Measurements from ENCODE around the gene SLC44A5. TPM values are rescaled to one million over a fixed set of nuclear protein-coding genes. Genes with fewer than 3 reads are reported as not detected.
"Not testable (repeated sequence)": the region's sequence is repeated elsewhere in the genome, so short reads cannot be mapped to it uniquely, and the experiment has no call there.

Gene SLC44A5
- total RNA-seq, 1 experiment from 2014 or later: 0.18 TPM

- POLR2A ChIA-PET; DNase-seq (ENCODE audit: low read depth, low spot score); H3K9me3 ChIP-seq (ENCODE audit: control insufficient read depth, insufficient read depth, low read depth, low read length); ATAC-seq; H3K27ac ChIP-seq (ENCODE audit: low read length); BruUV-seq (replicated peaks); intact Hi-C loops (cut with micrococcal nuclease; ENCODE audit: unreplicated experiment); H3K4me3 ChIP-seq (ENCODE audit: low read depth in 2 of 2, low read length in 2 of 2); H3K27me3 ChIP-seq (ENCODE audit: control insufficient read depth, insufficient read depth, low read length); in situ Hi-C loops (cut with HindIII; ENCODE audit: low pct_unique_long_range_greater_than_20kb, low sequenced_read_pairs); CTCF ChIA-PET; H3K36me3 ChIP-seq (ENCODE audit: control insufficient read depth, insufficient read depth, low read length); H3K4me1 ChIP-seq (ENCODE audit: control insufficient read depth, insufficient read depth, low read length): not testable (repeated sequence)
Observed at GRCh38 chr1:75645153-75645552, 34.2 kb upstream of the SLC44A5 start.

- H3K27ac ChIP-seq (ENCODE audit: low read length): no peak overlapping the region
- CTCF ChIA-PET: no interaction called here
- H3K9me3 ChIP-seq (ENCODE audit: control insufficient read depth, insufficient read depth, low read depth, low read length): no peaks in the 10 kb centered on the region
- no peaks in the 10 kb centered on the region for H3K36me3 ChIP-seq (ENCODE audit: control insufficient read depth, insufficient read depth, low read length)
- no peaks in the 10 kb centered on the region for H3K27me3 ChIP-seq (ENCODE audit: control insufficient read depth, insufficient read depth, low read length)
- POLR2A ChIA-PET: no interaction called here
- no peak overlapping the region for H3K4me3 ChIP-seq (ENCODE audit: low read depth in 2 of 2, low read length in 2 of 2)
- BruUV-seq (replicated peaks): no TSS peak
- DNase-seq (ENCODE audit: low read depth, low spot score) (no peak), ATAC-seq (no peak)
- H3K4me1 ChIP-seq (ENCODE audit: control insufficient read depth, insufficient read depth, low read length): no peaks in the 10 kb centered on the region
- intact Hi-C loops (cut with micrococcal nuclease; ENCODE audit: unreplicated experiment) (no loop called here), in situ Hi-C loops (cut with HindIII; ENCODE audit: low pct_unique_long_range_greater_than_20kb, low sequenced_read_pairs) (no loop called here)
- TF ChIP-seq TCF7L2 (IDR thresholded peaks at IDR 0.05; ENCODE audit: low read depth, low read length): no peak
- no peak for TF ChIP-seq SIN3A (IDR thresholded peaks at IDR 0.05; ENCODE audit: borderline replicate concordance, insufficient read depth, low read depth, low read length)
- no peak for TF ChIP-seq CTCF (IDR thresholded peaks at IDR 0.05)
- no peak for TF ChIP-seq POLR2AphosphoS5 (IDR thresholded peaks at IDR 0.05; ENCODE audit: low read depth, low read length)
- no peak for TF ChIP-seq REST (IDR thresholded peaks at IDR 0.05; ENCODE audit: insufficient read depth in 1 of 2, low read depth in 2 of 2, low read length in 1 of 2)
Observed at GRCh38 chr1:75643460-75643859, 32.5 kb upstream of the SLC44A5 start.

- Histone ChIP-seq H3K4me1 (ENCODE audit: control insufficient read depth, insufficient read depth, low read length) (no peaks in the 10 kb centered on the region), H3K4me3 (ENCODE audit: low read depth in 2 of 2, low read length in 2 of 2) (no peak overlapping the region), H3K9me3 (ENCODE audit: control insufficient read depth, insufficient read depth, low read depth, low read length) (no peaks in the 10 kb centered on the region), H3K27me3 (ENCODE audit: control insufficient read depth, insufficient read depth, low read length) (no peaks in the 10 kb centered on the region), H3K27ac (ENCODE audit: low read length) (no peak overlapping the region), H3K36me3 (ENCODE audit: control insufficient read depth, insufficient read depth, low read length) (no peaks in the 10 kb centered on the region)
- in situ Hi-C loops (cut with HindIII; ENCODE audit: low pct_unique_long_range_greater_than_20kb, low sequenced_read_pairs) (no loop called here), intact Hi-C loops (cut with micrococcal nuclease; ENCODE audit: unreplicated experiment) (no loop called here)
- no peak for DNase-seq (ENCODE audit: low read depth, low spot score)
- no TSS peak for BruUV-seq (replicated peaks)
- no peak for TF ChIP-seq CTCF (IDR thresholded peaks at IDR 0.05)
- TF ChIP-seq REST (IDR thresholded peaks at IDR 0.05; ENCODE audit: insufficient read depth in 1 of 2, low read depth in 2 of 2, low read length in 1 of 2): no peak
- TF ChIP-seq POLR2AphosphoS5 (IDR thresholded peaks at IDR 0.05; ENCODE audit: low read depth, low read length): no peak
- no peak for TF ChIP-seq TCF7L2 (IDR thresholded peaks at IDR 0.05; ENCODE audit: low read depth, low read length)
- TF ChIP-seq SIN3A (IDR thresholded peaks at IDR 0.05; ENCODE audit: borderline replicate concordance, insufficient read depth, low read depth, low read length): no peak
- ATAC-seq: no peak
- CTCF ChIA-PET: no interaction called here
- POLR2A ChIA-PET: no interaction called here
Observed at GRCh38 chr1:75641325-75641724, 30.4 kb upstream of the SLC44A5 start.

Data from Panc1 (cell line).